ENCODE data around the gene WDPCP.
"Not testable (repeated sequence)": the region's sequence is repeated elsewhere in the genome, so short reads cannot be mapped to it uniquely, and the experiment has no call there.

WDPCP gene

GRCh38 chr2:63406641-63407040 is 181.6 kb downstream of the WDPCP start:
- Histone ChIP-seq H3K9ac (ENCODE audit: low read length) (no peak overlapping the region), H3K9me3 (ENCODE audit: control insufficient read depth, low read length) (no peaks in the 10 kb centered on the region), H3K4me3 (ENCODE audit: low read length) (no peak overlapping the region), H3K4me1 (ENCODE audit: control insufficient read depth, insufficient read depth, low read length) (no peaks in the 10 kb centered on the region), H3K36me3 (ENCODE audit: control insufficient read depth, insufficient read depth, low read length, severe bottlenecking) (peaks cover 11% of the 10 kb centered on the region), H3K27me3 (replicated peaks; ENCODE audit: control insufficient read depth, insufficient read depth, low read length) (no peaks in the 10 kb centered on the region)
- no peak for DNase-seq (ENCODE audit: low read depth)

- Histone ChIP-seq H3K4me3 (ENCODE audit: low read length) (no peak overlapping the region), H3K27me3 (replicated peaks; ENCODE audit: control insufficient read depth, insufficient read depth, low read length) (no peaks in the 10 kb centered on the region), H3K4me1 (ENCODE audit: control insufficient read depth, insufficient read depth, low read length) (no peaks in the 10 kb centered on the region), H3K9ac (ENCODE audit: low read length) (no peak overlapping the region), H3K36me3 (ENCODE audit: control insufficient read depth, insufficient read depth, low read length, severe bottlenecking) (peaks cover 11% of the 10 kb centered on the region), H3K9me3 (ENCODE audit: control insufficient read depth, low read length) (no peaks in the 10 kb centered on the region)
- DNase-seq (ENCODE audit: low read depth), result no peak
Measured at GRCh38 chr2:63403820-63404219, 184.5 kb downstream of the WDPCP start.

- not testable (repeated sequence) for H3K4me1 ChIP-seq (ENCODE audit: control insufficient read depth, insufficient read depth, low read length); H3K9me3 ChIP-seq (ENCODE audit: control insufficient read depth, low read length); H3K4me3 ChIP-seq (ENCODE audit: low read length); DNase-seq (ENCODE audit: low read depth); H3K9ac ChIP-seq (ENCODE audit: low read length); H3K27me3 ChIP-seq (replicated peaks; ENCODE audit: control insufficient read depth, insufficient read depth, low read length)
- peaks cover 11% of the 10 kb centered on the region for H3K36me3 ChIP-seq (ENCODE audit: control insufficient read depth, insufficient read depth, low read length, severe bottlenecking)
Measured at GRCh38 chr2:63402889-63403288, 185.4 kb downstream of the WDPCP start.

- Histone ChIP-seq H3K9ac (ENCODE audit: low read length) (no peak overlapping the region), H3K36me3 (ENCODE audit: control insufficient read depth, insufficient read depth, low read length, severe bottlenecking) (peaks cover 4% of the 10 kb centered on the region), H3K9me3 (ENCODE audit: control insufficient read depth, low read length) (no peaks in the 10 kb centered on the region), H3K4me1 (ENCODE audit: control insufficient read depth, insufficient read depth, low read length) (no peaks in the 10 kb centered on the region), H3K27me3 (replicated peaks; ENCODE audit: control insufficient read depth, insufficient read depth, low read length) (no peaks in the 10 kb centered on the region), H3K4me3 (ENCODE audit: low read length) (no peak overlapping the region)
- no peak for DNase-seq (ENCODE audit: low read depth)
Measured at GRCh38 chr2:63399156-63399555, 189.1 kb downstream of the WDPCP start.

DNA sequence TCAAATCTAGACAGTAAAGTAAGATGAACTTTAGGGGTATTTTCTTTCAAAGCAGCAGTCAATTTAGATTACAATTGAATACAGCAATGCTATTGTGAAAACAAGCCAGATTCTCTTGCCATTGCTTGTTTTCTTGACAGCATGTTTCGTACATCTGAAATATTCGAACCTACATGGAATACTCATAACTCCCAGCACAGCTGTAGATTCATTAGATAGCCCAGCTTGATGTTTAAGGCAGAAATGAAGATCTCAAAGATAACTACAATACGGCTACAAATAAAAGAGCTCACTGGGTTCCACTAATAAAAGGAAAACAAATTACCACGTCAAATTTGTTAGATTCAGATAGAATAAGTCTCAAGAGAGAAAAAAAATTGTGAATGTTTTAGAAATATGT is 208.8 kb downstream of the WDPCP start:
- H3K4me3 ChIP-seq (ENCODE audit: low read length), result no peak overlapping the region
- H3K36me3 ChIP-seq (ENCODE audit: control insufficient read depth, insufficient read depth, low read length, severe bottlenecking), result peaks cover 5% of the 10 kb centered on the region
- no peak overlapping the region for H3K9ac ChIP-seq (ENCODE audit: low read length)
- DNase-seq (ENCODE audit: low read depth), result no peak
- H3K9me3 ChIP-seq (ENCODE audit: control insufficient read depth, low read length), result no peaks in the 10 kb centered on the region
- no peaks in the 10 kb centered on the region for H3K4me1 ChIP-seq (ENCODE audit: control insufficient read depth, insufficient read depth, low read length)
- no peaks in the 10 kb centered on the region for H3K27me3 ChIP-seq (replicated peaks; ENCODE audit: control insufficient read depth, insufficient read depth, low read length)

DNA sequence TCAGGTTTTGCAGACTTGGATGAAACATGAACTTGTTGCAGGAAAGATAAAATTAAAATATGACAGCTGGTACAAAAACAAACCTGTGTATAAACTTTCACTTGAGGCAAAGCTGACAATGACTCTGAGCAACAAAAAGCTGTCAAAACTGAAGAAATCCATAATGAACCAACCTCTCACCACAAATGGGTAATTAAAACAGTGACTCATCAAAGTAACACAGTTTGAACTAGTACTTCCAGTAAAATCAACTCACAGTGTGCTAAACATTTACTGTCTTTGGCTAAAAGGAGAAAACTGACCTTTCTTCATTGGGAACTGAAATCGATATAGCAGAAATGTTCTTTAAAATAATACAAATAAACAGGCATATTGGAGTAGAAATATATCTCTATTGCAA is 209.7 kb downstream of the WDPCP start:
- Histone ChIP-seq H3K4me3 (ENCODE audit: low read length) (no peak overlapping the region), H3K4me1 (ENCODE audit: control insufficient read depth, insufficient read depth, low read length) (no peaks in the 10 kb centered on the region), H3K36me3 (ENCODE audit: control insufficient read depth, insufficient read depth, low read length, severe bottlenecking) (peaks cover 5% of the 10 kb centered on the region), H3K9ac (ENCODE audit: low read length) (no peak overlapping the region), H3K27me3 (replicated peaks; ENCODE audit: control insufficient read depth, insufficient read depth, low read length) (no peaks in the 10 kb centered on the region), H3K9me3 (ENCODE audit: control insufficient read depth, low read length) (no peaks in the 10 kb centered on the region)
- DNase-seq (ENCODE audit: low read depth), result no peak

GRCh38 chr2:63374341-63374740 is 213.9 kb downstream of the WDPCP start:
- H3K4me1 ChIP-seq (ENCODE audit: control insufficient read depth, insufficient read depth, low read length), result no peaks in the 10 kb centered on the region
- H3K9me3 ChIP-seq (ENCODE audit: control insufficient read depth, low read length), result peaks cover 19% of the 10 kb centered on the region
- H3K27me3 ChIP-seq (replicated peaks; ENCODE audit: control insufficient read depth, insufficient read depth, low read length), result no peaks in the 10 kb centered on the region
- H3K4me3 ChIP-seq (ENCODE audit: low read length), result no peak overlapping the region
- no peak overlapping the region for H3K9ac ChIP-seq (ENCODE audit: low read length)
- no peak for DNase-seq (ENCODE audit: low read depth)
- H3K36me3 ChIP-seq (ENCODE audit: control insufficient read depth, insufficient read depth, low read length, severe bottlenecking), result no peaks in the 10 kb centered on the region

DNA sequence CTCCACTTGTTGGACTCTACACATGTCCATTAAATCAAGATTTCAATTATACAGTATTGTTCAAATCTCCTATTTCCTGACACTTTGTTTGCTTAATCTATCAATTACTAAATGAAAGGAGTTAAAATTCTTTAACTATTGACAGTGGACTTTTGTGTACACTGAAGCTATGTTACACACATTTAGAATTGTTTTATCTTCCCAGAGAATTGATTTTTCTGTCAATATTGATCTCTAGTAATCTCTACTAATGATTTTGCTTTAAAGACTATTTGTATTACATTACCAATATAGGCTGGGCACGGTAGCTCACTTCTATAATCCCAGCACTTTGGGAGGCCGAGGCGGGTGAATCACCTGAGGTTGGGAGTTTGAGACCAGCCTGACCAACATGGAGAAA is 215.7 kb downstream of the WDPCP start:
- no peak overlapping the region for H3K4me3 ChIP-seq (ENCODE audit: low read length)
- H3K36me3 ChIP-seq (ENCODE audit: control insufficient read depth, insufficient read depth, low read length, severe bottlenecking), result no peaks in the 10 kb centered on the region
- H3K9me3 ChIP-seq (ENCODE audit: control insufficient read depth, low read length), result peaks cover 19% of the 10 kb centered on the region
- H3K4me1 ChIP-seq (ENCODE audit: control insufficient read depth, insufficient read depth, low read length), result no peaks in the 10 kb centered on the region
- DNase-seq (ENCODE audit: low read depth), result no peak
- H3K9ac ChIP-seq (ENCODE audit: low read length), result no peak overlapping the region
- H3K27me3 ChIP-seq (replicated peaks; ENCODE audit: control insufficient read depth, insufficient read depth, low read length), result no peaks in the 10 kb centered on the region

GRCh38 chr2:63369146-63369545 is 219.1 kb downstream of the WDPCP start:
- Histone ChIP-seq H3K36me3 (ENCODE audit: control insufficient read depth, insufficient read depth, low read length, severe bottlenecking) (no peaks in the 10 kb centered on the region), H3K9me3 (ENCODE audit: control insufficient read depth, low read length) (peaks cover 19% of the 10 kb centered on the region), H3K9ac (ENCODE audit: low read length) (no peak overlapping the region), H3K4me1 (ENCODE audit: control insufficient read depth, insufficient read depth, low read length) (no peaks in the 10 kb centered on the region), H3K4me3 (ENCODE audit: low read length) (no peak overlapping the region), H3K27me3 (replicated peaks; ENCODE audit: control insufficient read depth, insufficient read depth, low read length) (no peaks in the 10 kb centered on the region)
- DNase-seq (ENCODE audit: low read depth), result no peak

DNA sequence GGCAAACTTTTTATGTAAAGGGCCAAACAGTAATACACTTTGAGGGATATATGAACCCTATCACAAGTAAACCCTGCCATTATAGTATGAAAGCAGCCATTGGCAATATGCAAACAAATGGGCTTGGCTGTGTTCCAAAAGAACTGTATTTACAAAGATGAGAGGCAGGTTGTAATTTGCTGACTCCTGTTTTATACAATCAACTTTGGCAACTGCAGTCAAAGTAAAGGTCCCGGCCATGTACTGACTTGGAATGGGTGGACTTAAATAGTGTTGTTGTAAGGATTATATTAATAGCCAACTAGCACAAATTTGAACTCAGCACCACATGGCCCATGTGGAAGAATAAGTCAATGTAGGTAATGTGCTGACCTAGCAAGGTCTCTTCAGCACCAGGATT is 223.4 kb downstream of the WDPCP start:
- H3K4me1 ChIP-seq (ENCODE audit: control insufficient read depth, insufficient read depth, low read length), result no peaks in the 10 kb centered on the region
- H3K9ac ChIP-seq (ENCODE audit: low read length), result no peak overlapping the region
- no peak overlapping the region for H3K4me3 ChIP-seq (ENCODE audit: low read length)
- no peaks in the 10 kb centered on the region for H3K27me3 ChIP-seq (replicated peaks; ENCODE audit: control insufficient read depth, insufficient read depth, low read length)
- DNase-seq (ENCODE audit: low read depth), result no peak
- H3K9me3 ChIP-seq (ENCODE audit: control insufficient read depth, low read length), result peaks cover 2% of the 10 kb centered on the region
- H3K36me3 ChIP-seq (ENCODE audit: control insufficient read depth, insufficient read depth, low read length, severe bottlenecking), result no peaks in the 10 kb centered on the region

- H3K9ac ChIP-seq (ENCODE audit: low read length); DNase-seq (ENCODE audit: low read depth); H3K27me3 ChIP-seq (replicated peaks; ENCODE audit: control insufficient read depth, insufficient read depth, low read length): not testable (repeated sequence)
Measured at GRCh38 chr2:63357722-63358121, 230.6 kb downstream of the WDPCP start.

GRCh38 chr2:63347361-63347760 is 240.9 kb downstream of the WDPCP start:
- Histone ChIP-seq H3K4me3 (ENCODE audit: low read length) (no peak overlapping the region), H3K9me3 (ENCODE audit: control insufficient read depth, low read length) (peaks cover 21% of the 10 kb centered on the region)
- no peak for DNase-seq (ENCODE audit: low read depth)

More at GRCh38 chr2:63357722-63358121, 230.6 kb downstream of the WDPCP start:
- not testable (repeated sequence) for H3K4me3 ChIP-seq (ENCODE audit: low read length); H3K4me1 ChIP-seq (ENCODE audit: control insufficient read depth, insufficient read depth, low read length); H3K36me3 ChIP-seq (ENCODE audit: control insufficient read depth, insufficient read depth, low read length, severe bottlenecking)
- H3K9me3 ChIP-seq (ENCODE audit: control insufficient read depth, low read length), result peaks cover 14% of the 10 kb centered on the region

More at GRCh38 chr2:63347361-63347760, 240.9 kb downstream of the WDPCP start:
- H3K27me3 ChIP-seq (replicated peaks; ENCODE audit: control insufficient read depth, insufficient read depth, low read length), result no peaks in the 10 kb centered on the region
- no peaks in the 10 kb centered on the region for H3K36me3 ChIP-seq (ENCODE audit: control insufficient read depth, insufficient read depth, low read length, severe bottlenecking)
- H3K4me1 ChIP-seq (ENCODE audit: control insufficient read depth, insufficient read depth, low read length), result no peaks in the 10 kb centered on the region
- H3K9ac ChIP-seq (ENCODE audit: low read length), result no peak overlapping the region

All from adipocyte (in vitro differentiated cells).